ENCODE measurements around the gene LAT.

DNA sequence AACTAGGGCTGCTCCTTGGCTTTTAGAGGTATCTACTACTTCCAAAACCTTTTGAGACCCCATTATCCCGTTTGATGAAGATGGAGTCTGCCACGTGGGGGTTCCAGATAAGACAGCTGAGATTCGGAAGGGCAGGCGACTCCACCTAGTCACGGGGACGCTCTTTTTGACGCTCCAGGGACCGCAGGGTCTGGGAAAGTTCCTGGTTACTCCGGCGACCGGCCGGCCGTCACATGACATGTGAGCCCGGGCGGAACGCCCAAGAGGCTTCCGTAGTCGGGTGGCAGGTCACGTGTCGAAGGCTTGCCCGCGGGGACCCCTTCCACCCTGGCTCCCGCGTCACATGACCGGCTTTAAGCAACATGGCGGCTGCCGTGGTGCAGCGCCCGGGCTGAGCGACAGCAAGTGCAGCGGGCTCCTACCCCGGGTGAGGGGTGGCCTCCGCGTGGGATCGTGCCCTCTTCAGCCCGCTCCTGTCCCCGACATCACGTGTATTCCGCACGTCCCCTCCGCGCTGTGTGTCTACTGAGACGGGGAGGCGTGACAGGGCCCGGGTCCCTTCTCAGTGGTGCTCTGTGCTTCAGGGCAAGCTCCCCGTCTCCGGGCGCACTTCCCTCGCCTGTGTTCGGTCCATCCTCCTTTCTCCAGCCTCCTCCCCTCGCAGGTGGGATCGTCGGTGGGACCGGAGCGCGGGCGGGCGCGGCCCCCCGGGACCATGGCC lies 10.3 kb upstream of the LAT start, which contains the start of gene SPNS1:
- no peak for TF ChIP-seq CTCF (IDR thresholded peaks at IDR 0.05)
- TF ChIP-seq POLR2A (IDR thresholded peaks at IDR 0.05), result no peak
- peak in 2 of 4 donors; percentile 14 to 81 for TF ChIP-seq EP300 (IDR thresholded peaks at IDR 0.05)
